Renal cortical epithelial cell (primary cell): Measurements from ENCODE around the gene SEL1L. TPM values are rescaled to one million over a fixed set of nuclear protein-coding genes. Genes with fewer than 3 reads are reported as not detected.
A peak's percentile ranks its signal among the peaks of the same experiment; 100 is the strongest.
"Not testable (repeated sequence)": the region's sequence is repeated elsewhere in the genome, so short reads cannot be mapped to it uniquely, and the experiment has no call there.

Experiments
- DNase-seq: peaks from one replicate; pipeline ENCODE4 v3.0.0-alpha.2; 2011; ENCODE audit warnings: low read depth
- total RNA-seq: library from RNA; depleted of rRNA; stranded (reverse); fragments of >200 nt; gene quantifications from 2 replicates; pipeline ENCODE4 v1.2.3, GENCODE V29; 2014

Gene SEL1L
- total RNA-seq, 1 donor from 2014 or later, result 89.4 TPM

GRCh38 chr14:81525129-81525528, 8.5 kb downstream of the SEL1L start:
- DNase-seq, result no peak

GRCh38 chr14:81523616-81524015, 10.0 kb downstream of the SEL1L start:
- no peak for DNase-seq

DNA sequence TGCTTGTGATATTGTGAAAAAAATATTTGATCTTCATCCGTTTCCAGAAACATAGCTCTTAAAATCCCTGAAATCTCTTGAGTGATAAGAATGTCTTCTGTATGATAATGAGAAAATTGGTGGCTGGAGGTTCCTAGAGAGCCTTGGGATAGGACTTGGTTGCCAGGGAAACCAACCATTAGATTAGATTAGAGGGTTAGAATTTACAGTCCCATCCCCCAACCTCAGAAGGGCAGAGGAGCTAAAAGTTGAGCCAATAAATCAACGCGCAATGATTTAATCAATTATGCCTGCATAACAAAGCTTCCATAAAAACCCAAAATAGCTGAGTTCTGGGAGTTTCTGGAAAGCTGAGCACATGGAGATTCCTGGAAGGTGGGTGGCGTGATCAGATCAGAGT, 10.6 kb downstream of the SEL1L start:
- no peak for DNase-seq

DNA sequence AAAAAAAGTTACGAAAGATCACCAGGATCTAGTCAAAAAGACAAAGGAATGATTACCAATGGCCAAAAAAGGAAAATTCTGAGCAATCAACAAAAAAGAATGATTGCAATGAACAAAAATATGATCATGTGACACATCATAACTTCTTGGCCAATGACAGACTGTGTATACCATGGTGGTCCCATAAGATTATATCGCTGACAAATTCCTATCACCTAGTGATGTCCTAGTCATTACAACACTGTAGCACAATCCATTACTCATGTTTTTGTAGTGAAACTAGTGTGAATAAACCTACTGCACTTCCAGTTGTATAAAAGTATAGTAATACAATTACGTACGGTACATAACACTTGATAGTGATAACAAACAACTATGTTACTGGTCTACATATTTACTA, 12.3 kb downstream of the SEL1L start:
- no peak for DNase-seq

GRCh38 chr14:81519200-81520011, 14.2 kb downstream of the SEL1L start:
- DNase-seq, result no peak

DNA sequence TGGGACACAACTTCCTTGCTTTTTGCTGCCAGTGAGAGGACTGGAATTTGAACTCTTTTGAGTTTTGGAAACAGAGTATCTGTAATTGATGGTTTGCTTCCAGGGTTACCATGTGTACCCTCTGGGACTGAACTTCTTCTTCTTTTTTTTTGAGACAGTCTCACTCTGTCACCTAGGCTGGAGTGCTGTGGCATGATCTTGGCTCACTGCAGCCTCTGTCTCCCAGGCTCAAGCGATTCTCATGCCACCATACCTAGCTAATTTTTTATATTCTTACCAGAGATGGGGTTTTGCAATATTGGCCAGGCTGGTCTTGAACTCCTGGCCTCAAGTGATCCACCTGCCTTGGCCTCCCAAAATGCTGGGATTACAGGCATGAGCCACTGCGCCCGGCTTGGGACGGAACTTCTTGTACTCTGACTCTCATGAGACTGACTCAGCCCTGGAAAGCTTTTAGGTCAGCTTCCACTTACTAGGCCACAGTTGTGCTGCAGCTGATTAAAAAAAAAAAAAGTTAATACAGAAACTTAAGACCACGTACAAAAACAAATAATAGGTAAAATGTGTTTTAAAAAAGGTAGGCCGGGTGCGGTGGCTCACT, 15.8 kb downstream of the SEL1L start:
- no peak for DNase-seq

GRCh38 chr14:81516986-81517797, 16.5 kb downstream of the SEL1L start:
- peak; percentile 58 for DNase-seq

DNA sequence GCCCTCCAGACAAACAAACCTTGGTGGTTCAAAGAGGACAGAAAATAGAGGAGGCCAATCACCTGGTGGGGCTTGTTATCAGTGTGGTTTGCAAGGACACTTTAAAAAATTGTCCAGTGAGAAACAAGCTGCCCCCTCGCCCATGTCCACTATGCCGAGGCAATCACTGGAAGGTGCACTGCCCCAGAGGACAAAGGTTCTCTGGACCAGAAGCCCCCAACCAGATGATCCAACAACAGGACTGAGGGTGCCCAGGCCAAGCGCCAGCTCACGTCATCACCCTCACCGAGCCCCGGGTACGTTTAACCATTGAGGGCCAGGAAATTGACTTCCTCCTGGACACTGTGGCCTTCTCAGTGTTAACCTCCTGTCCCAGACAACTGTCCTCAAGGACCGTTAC, 17.7 kb downstream of the SEL1L start:
- not testable (repeated sequence) for DNase-seq

- not testable (repeated sequence) for DNase-seq
Measured at GRCh38 chr14:81512826-81513225, 20.8 kb downstream of the SEL1L start.

DNA sequence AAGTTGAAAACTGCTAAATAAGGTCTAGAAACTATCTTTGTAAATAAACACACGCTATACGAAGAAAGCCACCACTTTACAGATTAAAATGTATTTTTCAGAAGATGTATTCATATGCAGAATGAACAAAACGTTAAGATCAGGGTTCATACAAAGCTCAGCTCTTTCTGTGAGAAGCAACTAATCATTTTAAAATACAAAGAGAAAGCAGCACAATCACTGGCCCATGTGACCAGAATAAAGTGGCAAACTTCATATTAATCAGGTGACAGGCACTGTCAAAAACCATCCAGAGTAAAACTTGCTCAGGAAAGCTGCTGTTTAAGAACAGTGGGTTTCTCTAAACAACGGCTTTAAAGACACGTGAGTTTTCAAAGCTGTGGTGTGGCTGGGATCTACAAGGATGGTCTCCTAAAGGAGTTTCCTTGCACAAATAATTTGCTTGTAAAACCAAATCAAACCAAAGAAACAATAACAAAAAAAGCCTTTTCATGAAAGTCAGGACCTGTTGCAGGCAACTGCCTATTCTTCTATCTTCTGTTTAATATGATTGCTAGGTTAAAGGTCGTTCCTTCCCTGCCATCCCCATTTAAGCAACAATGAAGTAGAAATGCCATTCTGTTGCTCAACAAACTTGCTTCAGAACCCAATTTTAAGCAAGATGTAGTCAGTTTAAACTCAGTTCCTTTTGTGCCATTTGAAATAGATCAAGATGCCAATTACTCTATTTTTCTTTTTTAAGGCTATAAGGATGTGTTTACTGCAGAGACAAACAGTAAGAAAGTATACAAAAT, 22.3 kb downstream of the SEL1L start:
- peak; percentile 22 for DNase-seq

DNA sequence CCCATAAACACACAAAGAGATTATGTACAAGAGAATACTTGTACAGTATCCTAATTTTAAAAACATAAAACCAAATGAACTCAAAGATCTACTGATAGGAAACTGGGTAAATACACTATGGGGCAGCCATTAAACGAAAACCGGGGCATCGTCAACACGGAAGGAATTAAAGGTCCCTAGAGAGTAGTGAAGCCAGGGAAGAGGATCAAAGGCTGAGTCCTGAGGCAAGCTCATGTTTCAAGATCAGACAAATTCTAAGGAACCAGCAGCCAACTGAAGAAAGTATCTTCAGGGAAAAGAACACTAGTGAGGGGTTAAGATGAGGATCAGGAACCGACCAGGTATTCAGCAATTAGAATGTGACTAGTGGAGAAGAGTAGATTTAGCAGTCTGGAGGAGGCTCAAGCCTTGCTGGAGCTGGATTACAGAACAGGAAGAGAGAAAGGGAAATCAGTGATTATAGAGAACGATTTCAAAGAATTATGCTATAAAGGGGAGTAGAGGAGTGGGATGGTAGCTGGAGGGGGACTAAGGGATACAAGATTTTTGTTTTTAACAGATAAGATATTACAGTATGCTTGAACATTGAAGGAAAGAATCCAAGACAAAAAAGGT, 23.7 kb downstream of the SEL1L start:
- DNase-seq, result no peak

- DNase-seq, result no peak
Measured at GRCh38 chr14:81509321-81509720, 24.3 kb downstream of the SEL1L start.

- DNase-seq, result no peak
Measured at GRCh38 chr14:81506487-81506886, 27.2 kb downstream of the SEL1L start.

DNA sequence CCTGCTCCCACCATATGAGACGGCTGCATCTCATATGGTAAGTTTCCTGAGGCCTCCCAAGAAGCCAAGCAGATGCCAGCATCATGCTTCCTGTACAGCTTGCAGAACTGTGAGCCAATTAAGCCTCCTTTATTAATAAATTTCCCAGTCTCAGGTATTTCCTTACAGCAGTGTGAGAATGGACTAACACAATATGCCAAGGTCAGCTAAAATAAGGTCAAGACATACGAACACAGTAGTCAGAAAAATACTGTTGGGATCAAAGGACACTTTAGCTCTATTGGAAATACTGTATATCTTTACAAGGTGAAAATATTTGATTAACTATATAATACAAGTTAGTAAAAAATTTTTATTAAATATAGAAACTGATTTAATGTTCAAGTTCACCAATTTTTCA, 28.8 kb downstream of the SEL1L start:
- no peak for DNase-seq

GRCh38 chr14:81485781-81486180, 47.9 kb downstream of the SEL1L start:
- no peak for DNase-seq

GRCh38 chr14:81485372-81485771, 48.3 kb downstream of the SEL1L start:
- no peak for DNase-seq

DNA sequence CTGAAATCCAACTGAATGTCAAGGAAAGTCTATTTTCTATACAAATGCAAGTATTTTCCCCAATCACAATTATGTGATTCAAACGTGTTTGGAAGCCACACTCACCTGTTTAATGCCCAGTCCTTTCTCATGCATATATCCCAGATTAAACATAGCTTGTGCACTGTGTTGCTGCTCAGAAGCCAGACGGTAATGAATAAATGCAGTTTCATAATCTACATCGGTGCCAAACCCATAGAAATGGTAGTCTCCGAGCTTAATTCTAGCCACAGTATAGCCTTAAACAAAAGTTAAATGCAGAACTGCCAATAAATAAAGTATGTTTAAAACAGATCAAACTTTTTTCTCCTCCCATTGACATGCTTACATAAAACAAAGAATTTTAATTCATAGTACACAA, 49.5 kb downstream of the SEL1L start:
- DNase-seq, result no peak

- no peak for DNase-seq
Measured at GRCh38 chr14:81480741-81481140, 52.9 kb downstream of the SEL1L start.

DNA sequence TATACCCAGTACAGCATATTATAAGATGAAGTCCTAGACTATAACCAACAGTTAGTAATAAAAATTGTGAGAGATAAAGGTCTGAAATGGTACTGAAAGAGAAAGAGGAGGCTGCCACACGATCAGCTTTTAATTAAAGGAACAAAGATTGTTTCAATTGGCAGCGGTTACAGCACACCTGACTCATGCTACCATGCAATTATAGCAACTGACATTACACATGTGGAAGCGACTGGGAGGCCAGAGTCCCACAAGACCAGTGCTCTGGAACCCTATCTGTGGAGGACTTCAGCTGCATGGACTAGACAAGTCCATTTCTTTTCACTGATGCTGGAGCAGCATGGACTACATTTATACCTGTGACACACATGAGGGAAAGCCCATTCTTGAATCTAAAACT, 55.2 kb downstream of the SEL1L start:
- no peak for DNase-seq

- no peak for DNase-seq
Measured at GRCh38 chr14:81476816-81477215, 56.8 kb downstream of the SEL1L start.

- DNase-seq, result no peak
Measured at GRCh38 chr14:81474685-81475324, 58.8 kb downstream of the SEL1L start.
